Thyroid gland (tissue), 4 donors: ENCODE measurements around the gene OSBPL3.

ENCODE experiments used
- CTCF ChIP-seq, 6 experiments: fragments of 200-600 bp in 3 of 6; fragments of 450-650 bp in 3 of 6; sonication (generic) in 3 of 6; IDR thresholded peaks; one replicate each; pipeline ENCODE4 v1.5.1; 2016 to 2019; ENCODE audit warnings: antibody characterized with exemption in 6 of 6, mild to moderate bottlenecking in 2 of 6, inconsistent platforms in 1 of 6, moderate library complexity in 1 of 6
- POLR2A ChIP-seq, 2 donors: fragments of 450-650 bp; IDR thresholded peaks; one replicate each; pipeline ENCODE4 v1.6.1; 2017; ENCODE audit warnings: antibody characterized with exemption in 2 of 2, mild to moderate bottlenecking in 2 of 2, moderate library complexity in 1 of 2

GRCh38 chr7:24871770-24872169 lies 108.2 kb downstream of the OSBPL3 start:
- TF ChIP-seq CTCF (IDR thresholded peaks at IDR 0.05): no peak
- TF ChIP-seq POLR2A (IDR thresholded peaks at IDR 0.05): no peak
